Small intestine (tissue), 7 donors: ENCODE results near the gene DDX54. TPM values are rescaled to one million over a fixed set of nuclear protein-coding genes. Genes with fewer than 3 reads are reported as not detected.

Experiments
- DNase-seq, 2 donors: peaks; one replicate each; pipeline versions ENCODE4 v3.0.0 to v3.0.0-alpha.2; 2013
- FAIRE-seq: peaks from 2 replicates; lab custom pipeline; 2012; peaks lifted over from hg19 to GRCh38; lab: Jason Lieb, UNC
- H3K27ac ChIP-seq, 3 donors: one replicate each; pipeline ENCODE4 v1.5.1; 2013; ENCODE audit warnings: low read length in 2 of 3, mild to moderate bottlenecking in 2 of 3, control low read depth in 1 of 3, inconsistent platforms in 1 of 3, low read depth in 1 of 3, moderate library complexity in 1 of 3
- H3K27me3 ChIP-seq, 3 donors: one replicate each; pipeline ENCODE4 v1.6.1; 2013; ENCODE audit warnings: low read length in 3 of 3, inconsistent platforms in 1 of 3; ENCODE audit not compliant: control insufficient read depth in 3 of 3, insufficient read depth in 3 of 3
- H3K36me3 ChIP-seq, 3 donors: one replicate each; pipeline ENCODE4 v1.6.1; 2013; ENCODE audit warnings: low read length in 3 of 3, inconsistent platforms in 1 of 3, low read depth in 1 of 3, mild to moderate bottlenecking in 1 of 3, moderate library complexity in 1 of 3; ENCODE audit not compliant: control insufficient read depth in 3 of 3, insufficient read depth in 2 of 3
- H3K4me1 ChIP-seq, 3 donors: one replicate each; pipeline ENCODE4 v1.6.1; 2013; ENCODE audit warnings: low read length in 2 of 3, inconsistent platforms in 1 of 3, low read depth in 1 of 3, mild to moderate bottlenecking in 1 of 3, moderate library complexity in 1 of 3; ENCODE audit not compliant: control insufficient read depth in 3 of 3, insufficient read depth in 2 of 3
- H3K4me3 ChIP-seq, 3 donors: one replicate each; pipeline ENCODE4 v1.5.1; 2013; ENCODE audit warnings: low read length in 3 of 3, control low read depth in 1 of 3, inconsistent platforms in 1 of 3, low read depth in 1 of 3, mild to moderate bottlenecking in 1 of 3, moderate library complexity in 1 of 3
- H3K9me3 ChIP-seq, 2 donors: one replicate each; pipeline ENCODE4 v1.6.1; 2013; ENCODE audit warnings: low read depth in 1 of 2, low read length in 1 of 2; ENCODE audit not compliant: control insufficient read depth in 2 of 2, insufficient read depth in 1 of 2
- WGBS, 3 donors: extraction: QIAGEN DNeasy Blood & Tissue Kit; methylation state at CpG; one replicate each; pipeline ENCODE4 v1.1.7; 2013; 5-methylcytosine and 5-hydroxymethylcytosine counted together
- polyA plus RNA-seq, 4 donors: library from polyadenylated mRNA; stranded (reverse) in 3 of 4; unstranded in 1 of 4; fragments of 200-250 nt in 3 of 4; fragments of 120-200 nt in 1 of 4; gene quantifications; one replicate each; pipeline versions ENCODE4 v1.2.1 to v1.2.3, GENCODE V29; 2013
- donor health status: healthy with polysubstance abuse.
- donor health status: control.
- donor health status: control.
- donor health status: Bipolar disorder and iron deficiency.
- donor health status: healthy.

Gene DDX54
- polyA plus RNA-seq, 4 donors, result 34.9 to 75.6 (median 51.8) TPM

GRCh38 chr12:113198296-113198695, 13.0 kb upstream of the DDX54 start:
- WGBS, 3 donors, result 60 to 78% (median 69%) methylated on average over 1 of the region's 1 CpG
- Histone ChIP-seq H3K27ac (no peak overlapping the region), H3K4me1 (no peaks in the 10 kb centered on the region), H3K36me3 (no peaks in the 10 kb centered on the region), H3K27me3 (no peaks in the 10 kb centered on the region), H3K9me3 (no peaks in the 10 kb centered on the region), H3K4me3 (no peak overlapping the region)
- no peak for FAIRE-seq
- no peak for DNase-seq

DNA sequence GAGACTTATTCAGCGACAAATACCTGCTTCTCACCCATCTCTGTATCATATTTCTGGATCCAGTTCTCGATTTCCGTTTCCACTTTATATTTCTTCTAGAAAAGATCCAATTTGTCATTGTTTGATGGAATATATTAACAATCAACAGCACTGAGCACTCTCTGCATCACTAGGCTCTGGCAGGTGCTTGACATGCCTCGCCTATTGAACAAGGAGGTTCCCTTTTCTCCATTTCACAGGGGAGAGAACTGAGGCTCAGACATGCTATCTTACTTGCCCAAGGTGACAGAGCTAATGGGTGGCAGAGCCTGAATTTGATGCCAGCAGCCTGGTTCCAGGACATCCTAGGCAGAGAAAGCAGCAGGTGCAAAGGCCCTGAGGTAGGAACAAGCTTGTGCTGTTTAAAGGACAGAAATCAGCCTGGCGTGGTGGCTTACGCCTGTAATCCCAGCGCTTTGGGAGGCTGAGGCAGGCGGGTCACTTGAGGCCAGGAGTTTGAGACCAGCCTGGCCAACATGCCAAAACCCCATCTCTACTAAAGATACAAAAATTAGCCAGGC, 12.3 kb upstream of the DDX54 start:
- WGBS, 3 donors, result 92 to 96% (median 96%) methylated on average over 8 of the region's 8 CpGs

DNA sequence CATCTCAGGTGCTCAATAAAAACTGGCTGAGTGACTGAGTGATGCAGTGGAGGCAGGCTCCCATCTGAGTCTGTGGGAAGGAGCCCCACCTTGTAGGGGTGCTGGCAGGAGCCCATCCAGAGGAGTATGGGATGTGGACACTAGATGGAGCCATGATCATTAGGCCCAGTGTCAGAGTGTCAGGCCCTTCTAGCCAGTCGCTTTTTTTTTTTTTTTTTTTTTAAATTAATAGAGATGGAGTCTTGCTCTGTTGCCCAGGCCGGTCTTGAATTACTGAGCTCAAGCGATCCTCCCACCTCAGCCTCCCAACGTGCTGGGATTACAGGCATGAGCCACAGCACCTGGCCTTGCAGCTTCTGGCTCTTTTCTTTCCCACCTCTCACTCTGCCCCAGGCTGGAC, 11.7 kb upstream of the DDX54 start:
- FAIRE-seq, result no peak
- no peaks in the 10 kb centered on the region for H3K27me3 ChIP-seq
- WGBS, 3 donors, result 6 to 25% (median 7%) methylated on average over 3 to 4 of the region's 4 CpGs

More for the DNA sequence above, 12.3 kb upstream of the DDX54 start:
- no peaks in the 10 kb centered on the region for H3K27me3 ChIP-seq
- DNase-seq (no peak), FAIRE-seq (no peak)
- no peaks in the 10 kb centered on the region for H3K9me3 ChIP-seq
- H3K4me3 ChIP-seq, result no peak overlapping the region
- no peak overlapping the region for H3K27ac ChIP-seq
- H3K36me3 ChIP-seq, result peaks cover 0 to 3% (median 0%) of the 10 kb centered on the region in 3 donors
- no peaks in the 10 kb centered on the region for H3K4me1 ChIP-seq

DNA sequence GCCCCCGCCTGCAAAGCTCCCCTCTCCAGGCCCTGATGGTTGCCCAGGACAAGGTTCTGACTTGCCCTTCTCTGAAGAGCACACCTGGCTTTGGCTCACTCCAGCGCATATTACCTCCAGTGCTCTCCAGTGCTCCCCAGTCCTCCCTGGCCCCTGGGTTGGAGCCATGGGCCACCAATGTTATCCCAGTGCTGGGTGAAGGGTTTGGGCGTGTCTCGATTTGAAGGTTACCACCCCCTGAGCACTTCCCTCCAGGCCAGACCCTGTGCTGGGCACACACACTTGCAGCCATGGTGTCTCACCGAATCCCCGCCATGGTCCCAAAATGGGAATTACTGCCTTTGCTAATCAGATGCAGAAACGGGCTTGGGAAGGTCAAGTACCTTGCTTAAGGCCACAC, 11.3 kb upstream of the DDX54 start:
- Histone ChIP-seq H3K4me3 (no peak overlapping the region), H3K27ac (no peak overlapping the region), H3K36me3 (peaks cover 0 to 13% (median 2%) of the 10 kb centered on the region in 3 donors), H3K9me3 (no peaks in the 10 kb centered on the region), H3K27me3 (no peaks in the 10 kb centered on the region), H3K4me1 (no peaks in the 10 kb centered on the region)
- DNase-seq, result no peak
- FAIRE-seq, result no peak
- 72 to 78% (median 78%) methylated on average over 7 of the region's 7 CpGs for WGBS, 3 donors

More for the DNA sequence above, 11.7 kb upstream of the DDX54 start:
- Histone ChIP-seq H3K36me3 (peaks cover 0 to 9% (median 0%) of the 10 kb centered on the region in 3 donors), H3K27ac (no peak overlapping the region), H3K4me3 (no peak overlapping the region), H3K4me1 (no peaks in the 10 kb centered on the region), H3K9me3 (no peaks in the 10 kb centered on the region)
- peak; percentile 79 to 80 for DNase-seq

DNA sequence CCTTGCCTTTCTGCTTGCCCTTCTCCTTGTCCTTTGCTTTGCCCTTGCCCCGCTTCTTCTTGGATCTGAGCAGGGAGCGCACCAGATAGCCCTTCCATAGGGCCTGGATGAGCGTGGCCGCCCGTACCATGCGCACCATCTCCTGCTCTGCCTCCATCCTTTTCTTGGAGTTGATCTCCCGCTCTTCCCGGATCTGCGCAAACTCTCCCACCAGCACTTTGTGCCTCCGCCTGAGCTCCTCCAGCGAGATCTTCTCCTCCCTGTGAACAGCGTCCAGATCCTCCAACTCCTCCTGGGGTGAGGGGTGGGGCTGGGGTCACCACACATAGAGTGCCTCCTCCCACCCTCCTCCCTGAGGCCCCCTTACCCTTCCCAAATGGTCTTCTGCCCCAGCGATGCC, 10.3 kb upstream of the DDX54 start:
- 94 to 96% (median 95%) methylated on average over 13 of the region's 13 CpGs for WGBS, 3 donors
- FAIRE-seq, result no peak
- no peaks in the 10 kb centered on the region for H3K9me3 ChIP-seq
- H3K4me3 ChIP-seq, result no peak overlapping the region
- DNase-seq, result no peak
- H3K27me3 ChIP-seq, result no peaks in the 10 kb centered on the region
- no peak overlapping the region for H3K27ac ChIP-seq
- H3K36me3 ChIP-seq, result peaks cover 0 to 22% (median 10%) of the 10 kb centered on the region in 3 donors
- H3K4me1 ChIP-seq, result no peaks in the 10 kb centered on the region

- no peaks in the 10 kb centered on the region for H3K27me3 ChIP-seq
- 81 to 95% (median 85%) methylated on average over 4 of the region's 4 CpGs for WGBS, 3 donors
- H3K36me3 ChIP-seq, result peaks cover 2 to 23% (median 10%) of the 10 kb centered on the region in 3 donors
- H3K4me1 ChIP-seq, result no peaks in the 10 kb centered on the region
- DNase-seq (no peak), FAIRE-seq (no peak)
- H3K27ac ChIP-seq, result no peak overlapping the region
- no peak overlapping the region for H3K4me3 ChIP-seq
- H3K9me3 ChIP-seq, result no peaks in the 10 kb centered on the region
These were observed 9.7 kb upstream of the DDX54 start for GRCh38 chr12:113194971-113195391.

GRCh38 chr12:113191227-113191626, 5.9 kb upstream of the DDX54 start:
- Histone ChIP-seq H3K27me3 (no peaks in the 10 kb centered on the region), H3K27ac (no peak overlapping the region), H3K4me1 (peaks cover 0 to 10% (median 0%) of the 10 kb centered on the region in 3 donors), H3K4me3 (no peak overlapping the region), H3K36me3 (peaks cover 4 to 32% (median 10%) of the 10 kb centered on the region in 3 donors), H3K9me3 (no peaks in the 10 kb centered on the region)
- 91 to 97% (median 92%) methylated on average over 19 of the region's 19 CpGs for WGBS, 3 donors
- FAIRE-seq (no peak), DNase-seq (no peak)

DNA sequence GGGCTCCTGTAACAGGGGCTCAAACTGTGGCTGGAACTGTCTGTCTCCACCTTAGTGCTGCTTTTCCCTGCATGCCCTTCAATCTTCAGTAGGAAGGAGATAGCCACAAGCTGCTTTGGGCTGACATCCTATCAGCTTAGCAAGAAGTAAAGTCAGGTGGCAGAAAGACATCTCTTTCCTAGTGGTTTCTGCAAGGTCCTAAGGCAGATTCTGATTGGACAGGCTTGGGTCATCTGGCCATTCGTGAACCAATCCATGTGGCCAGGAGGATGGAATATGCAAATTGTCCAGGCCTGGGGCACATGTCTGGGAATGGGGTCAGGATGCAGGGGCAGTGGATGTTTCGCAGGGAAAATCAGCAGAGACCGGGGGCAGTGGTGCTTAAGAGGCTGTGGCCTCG, 5.5 kb upstream of the DDX54 start:
- no peak overlapping the region for H3K27ac ChIP-seq
- H3K4me1 ChIP-seq, result peaks cover 0 to 13% (median 0%) of the 10 kb centered on the region in 3 donors
- H3K27me3 ChIP-seq, result no peaks in the 10 kb centered on the region
- DNase-seq (peak in 1 of 2 donors; percentile 24), FAIRE-seq (no peak)
- H3K9me3 ChIP-seq, result no peaks in the 10 kb centered on the region
- WGBS, 3 donors, result 92 to 96% (median 93%) methylated on average over 4 of the region's 4 CpGs
- no peak overlapping the region for H3K4me3 ChIP-seq
- H3K36me3 ChIP-seq, result peaks cover 4 to 32% (median 10%) of the 10 kb centered on the region in 3 donors

- Histone ChIP-seq H3K27me3 (no peaks in the 10 kb centered on the region), H3K9me3 (no peaks in the 10 kb centered on the region), H3K4me3 (no peak overlapping the region), H3K4me1 (peaks cover 0 to 13% (median 0%) of the 10 kb centered on the region in 3 donors), H3K27ac (no peak overlapping the region), H3K36me3 (peaks cover 4 to 32% (median 10%) of the 10 kb centered on the region in 3 donors)
- WGBS, 3 donors, result 77 to 95% (median 85%) methylated on average over 2 of the region's 2 CpGs
- DNase-seq (no peak), FAIRE-seq (no peak)
These were observed 4.1 kb upstream of the DDX54 start for GRCh38 chr12:113189361-113189760.
